WI38 (cell line): Measurements from ENCODE around the gene BICC1.

Experiments used
- H3K4me3 ChIP-seq: 2 replicates; pipeline ENCODE4 v1.5.1; 2011; ENCODE audit warnings: low read depth, mild to moderate bottlenecking, control low read depth, low read length
- TF ChIP-seq, protein P1 (sequence below): IDR thresholded peaks from 2 replicates; pipeline ENCODE4 v1.5.1; 2012; ENCODE audit warnings: low read depth, mild to moderate bottlenecking, control low read depth, low read length

BICC1 gene

DNA sequence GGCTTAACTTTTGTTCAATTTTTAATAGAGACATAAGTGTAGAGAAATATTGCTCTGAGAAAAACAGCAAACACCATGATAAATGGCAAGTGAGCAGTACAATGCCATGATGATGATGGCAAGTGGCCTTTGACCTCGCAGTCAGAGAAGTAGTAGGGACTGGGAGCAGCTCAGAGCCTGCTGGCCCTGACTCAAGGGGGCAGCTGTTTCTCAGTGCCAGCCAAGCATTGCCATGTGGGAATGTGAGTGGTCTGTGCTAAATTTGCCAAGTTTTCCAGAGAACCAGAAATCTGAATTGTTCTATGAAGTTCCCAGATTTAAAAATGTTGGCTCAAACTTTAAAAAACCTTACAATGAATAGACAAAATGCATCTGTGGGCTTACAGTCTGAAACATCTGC lies 187.9 kb downstream of the BICC1 start:
- TF ChIP-seq, protein P1, sequence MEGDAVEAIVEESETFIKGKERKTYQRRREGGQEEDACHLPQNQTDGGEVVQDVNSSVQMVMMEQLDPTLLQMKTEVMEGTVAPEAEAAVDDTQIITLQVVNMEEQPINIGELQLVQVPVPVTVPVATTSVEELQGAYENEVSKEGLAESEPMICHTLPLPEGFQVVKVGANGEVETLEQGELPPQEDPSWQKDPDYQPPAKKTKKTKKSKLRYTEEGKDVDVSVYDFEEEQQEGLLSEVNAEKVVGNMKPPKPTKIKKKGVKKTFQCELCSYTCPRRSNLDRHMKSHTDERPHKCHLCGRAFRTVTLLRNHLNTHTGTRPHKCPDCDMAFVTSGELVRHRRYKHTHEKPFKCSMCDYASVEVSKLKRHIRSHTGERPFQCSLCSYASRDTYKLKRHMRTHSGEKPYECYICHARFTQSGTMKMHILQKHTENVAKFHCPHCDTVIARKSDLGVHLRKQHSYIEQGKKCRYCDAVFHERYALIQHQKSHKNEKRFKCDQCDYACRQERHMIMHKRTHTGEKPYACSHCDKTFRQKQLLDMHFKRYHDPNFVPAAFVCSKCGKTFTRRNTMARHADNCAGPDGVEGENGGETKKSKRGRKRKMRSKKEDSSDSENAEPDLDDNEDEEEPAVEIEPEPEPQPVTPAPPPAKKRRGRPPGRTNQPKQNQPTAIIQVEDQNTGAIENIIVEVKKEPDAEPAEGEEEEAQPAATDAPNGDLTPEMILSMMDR = no peak
- H3K4me3 ChIP-seq = no peak overlapping the region

DNA sequence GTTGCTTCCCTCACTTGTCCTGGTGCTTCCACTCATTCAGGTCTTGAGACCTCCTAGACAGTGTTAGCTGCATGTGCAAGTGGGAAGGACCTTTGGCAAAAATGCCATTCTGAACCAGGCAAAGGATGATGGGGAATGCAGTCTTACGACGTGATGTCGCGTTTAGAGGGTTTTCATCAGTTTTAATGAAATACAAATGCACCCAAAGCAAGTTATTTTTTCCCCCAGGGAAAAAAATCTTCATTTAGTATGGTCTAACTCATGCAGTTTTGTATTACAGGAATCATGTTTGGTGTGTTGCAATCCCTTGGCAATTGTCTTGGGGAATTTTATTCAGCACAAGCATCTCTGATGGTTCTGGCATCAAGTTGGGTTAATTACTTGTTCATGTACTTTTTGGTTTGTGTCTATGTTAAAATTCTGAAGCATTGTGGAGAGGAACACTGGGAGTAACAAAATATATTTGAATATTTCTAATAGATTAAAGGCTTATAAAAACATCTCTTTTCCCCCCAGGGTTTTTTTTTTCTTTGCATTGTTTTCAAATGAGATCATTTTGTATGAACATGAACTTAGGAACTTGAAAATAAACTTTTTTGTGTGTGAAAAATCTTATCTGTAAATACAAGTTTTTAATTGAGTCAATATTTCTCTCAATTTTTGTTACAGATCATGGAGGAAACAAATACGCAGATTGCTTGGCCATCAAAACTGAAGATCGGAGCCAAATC lies 188.9 kb downstream of the BICC1 start:
- no peak overlapping the region for H3K4me3 ChIP-seq
- TF ChIP-seq, protein P1 = no peak

DNA sequence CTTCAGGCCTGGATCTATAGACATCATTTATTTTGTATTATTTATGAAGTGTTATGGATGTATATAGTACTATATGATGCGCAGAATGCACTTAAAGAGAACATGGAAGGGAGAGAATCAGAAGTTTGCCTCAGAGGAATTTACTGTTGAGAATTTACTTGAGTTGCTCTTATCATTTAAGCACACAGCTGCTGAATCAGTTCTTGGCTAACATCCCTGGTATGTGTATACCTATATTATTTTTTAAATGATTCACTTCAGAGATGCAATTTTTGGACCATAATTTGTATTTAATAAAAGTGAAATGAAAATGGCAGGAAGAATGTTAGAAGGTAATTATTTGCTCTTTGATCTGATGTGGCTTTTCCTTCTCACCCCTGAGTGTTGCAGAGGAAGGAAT lies 191.6 kb downstream of the BICC1 start:
- TF ChIP-seq, protein P1 = no peak
- no peak overlapping the region for H3K4me3 ChIP-seq

DNA sequence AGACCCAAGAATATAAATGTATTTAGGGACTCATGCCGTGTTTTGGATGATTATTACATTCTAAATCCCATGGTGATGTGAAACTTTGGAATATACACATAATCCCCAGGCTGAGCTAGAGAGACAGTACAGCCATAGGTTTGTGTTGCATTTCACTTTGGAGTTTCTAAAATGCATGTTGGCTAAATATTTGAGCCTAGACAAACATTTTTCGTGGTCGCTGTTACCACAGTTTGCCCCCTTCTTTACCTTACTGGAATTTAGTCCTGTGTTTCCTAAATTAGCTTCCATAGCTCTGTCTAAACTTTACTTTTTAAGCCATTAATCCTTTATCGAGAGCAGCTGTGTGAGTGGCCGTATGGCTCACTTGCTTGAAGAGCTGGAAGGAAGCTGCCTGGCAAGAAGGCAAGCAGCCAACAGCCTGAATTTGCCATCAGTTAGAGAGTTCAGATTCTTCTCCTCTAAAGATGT lies 192.0 kb downstream of the BICC1 start:
- TF ChIP-seq, protein P1 = no peak
- H3K4me3 ChIP-seq = no peak overlapping the region

DNA sequence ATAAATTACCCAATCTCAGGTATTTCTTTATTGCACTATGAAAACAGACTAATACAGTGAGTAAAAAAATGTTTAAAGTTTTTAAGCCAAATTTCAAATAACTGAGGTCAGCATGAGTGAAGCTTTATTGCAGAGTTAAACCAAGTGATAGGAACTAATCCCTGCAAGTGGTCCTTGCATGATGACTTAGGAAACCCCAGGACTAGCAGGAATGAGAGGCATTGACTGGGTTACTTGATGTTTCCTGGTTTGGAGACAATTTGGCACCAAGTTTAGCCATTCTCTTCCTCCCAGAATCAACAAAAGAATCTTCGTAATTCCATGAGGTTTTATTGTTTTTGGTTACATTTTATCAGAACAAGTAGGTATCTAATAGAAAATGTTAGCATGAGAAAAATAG lies 194.2 kb downstream of the BICC1 start:
- H3K4me3 ChIP-seq = no peak overlapping the region
- TF ChIP-seq, protein P1 = no peak

DNA sequence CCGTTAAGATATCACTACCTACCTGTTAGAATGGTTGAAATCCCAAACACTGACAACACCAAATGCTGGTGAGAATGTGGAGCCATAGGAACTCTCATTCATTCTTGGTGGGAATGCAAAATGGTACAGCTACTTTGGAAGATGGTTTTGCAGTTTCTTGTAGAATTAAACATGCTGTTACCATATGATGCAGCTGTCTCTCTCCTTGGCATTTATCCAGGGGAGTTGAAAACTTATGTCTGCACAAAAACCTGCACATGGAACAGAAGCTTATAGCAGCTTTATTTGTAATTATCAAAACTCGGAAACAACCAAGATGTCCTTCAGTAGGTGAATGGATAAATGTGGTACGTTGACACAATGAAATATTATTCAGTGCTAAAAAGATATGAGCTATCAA lies 199.5 kb downstream of the BICC1 start:
- TF ChIP-seq, protein P1 = no peak
- no peak overlapping the region for H3K4me3 ChIP-seq

DNA sequence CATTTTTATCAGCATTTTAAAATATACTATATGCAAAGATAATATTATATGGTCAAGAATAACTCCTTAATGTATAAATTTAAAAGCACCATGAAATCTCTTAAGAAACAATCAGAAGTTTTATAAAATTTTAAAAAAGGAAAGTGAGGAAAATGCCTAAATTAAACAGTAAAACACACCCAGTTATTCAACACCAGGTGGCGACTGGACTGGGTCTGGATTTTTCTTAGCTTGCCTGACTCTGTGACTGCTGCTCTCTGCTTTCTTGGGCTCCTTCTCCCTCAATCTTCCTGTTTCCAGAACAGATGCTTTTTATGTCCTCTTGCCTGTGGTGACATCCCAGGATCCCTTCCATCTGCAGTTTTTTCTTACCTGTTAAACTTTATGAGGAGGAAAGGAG lies 200.3 kb downstream of the BICC1 start:
- H3K4me3 ChIP-seq = no peak overlapping the region
- TF ChIP-seq, protein P1 = no peak
